T-helper 17 cell (primary cell): ENCODE data around the gene UHRF2. TPM values are rescaled to one million over a fixed set of nuclear protein-coding genes. Genes with fewer than 3 reads are reported as not detected.
"Not testable (repeated sequence)": the region's sequence is repeated elsewhere in the genome, so short reads cannot be mapped to it uniquely, and the experiment has no call there.

Source experiments
- ATAC-seq: fragments of 150-1000 bp; cut with Tn5 transposase; 2 replicates; pipeline ENCODE4 v1.10.0; 2021; ENCODE audit warnings: mild to moderate bottlenecking, moderate library complexity
- DNase-seq, 3 donors: peaks; one replicate each; pipeline versions ENCODE4 v3.0.0 to v3.0.0-alpha.2; 2020 to 2021
- H3K9me3 ChIP-seq: one replicate; pipeline ENCODE4 v1.7.0; 2013; ENCODE audit warnings: low read length, mild to moderate bottlenecking; ENCODE audit not compliant: control insufficient read depth, poor library complexity, severe bottlenecking
- H3K27ac Mint-ChIP-seq: one replicate; pipeline ENCODE4 v1.8.0; 2022; ENCODE audit warnings: mild to moderate bottlenecking, moderate library complexity, mixed read lengths
- H3K27me3 Mint-ChIP-seq: one replicate; pipeline ENCODE4 v1.8.0; 2022; ENCODE audit warnings: mixed read lengths
- H3K36me3 Mint-ChIP-seq: one replicate; pipeline ENCODE4 v1.8.0; 2022; ENCODE audit warnings: low read depth, mixed read lengths
- H3K4me1 Mint-ChIP-seq: one replicate; pipeline ENCODE4 v1.8.0; 2022; ENCODE audit warnings: mild to moderate bottlenecking, mixed read lengths
- H3K4me3 Mint-ChIP-seq: one replicate; pipeline ENCODE4 v1.8.0; 2022; ENCODE audit warnings: mild to moderate bottlenecking, moderate library complexity, mixed read lengths
- total RNA-seq, 4 donors: library from RNA in 2 of 4; stranded (reverse) in 2 of 4; gene quantifications; one replicate each; pipeline ENCODE4 v1.2.3 and lab custom pipeline; 2022 to 2026

Gene UHRF2
- total RNA-seq, result 100 to 1,000 TPM; 120 to 136 TPM
- total RNA-seq (lab: John Stamatoyannopoulos, UW), result 228 to 247 reads per million in 2 donors

- no peaks in the 10 kb centered on the region for H3K9me3 ChIP-seq
- Mint-ChIP-seq H3K27ac (peak within 1 kb of the TSS; percentile 92), H3K27me3 (peaks cover 6% of the 10 kb centered on the region), H3K4me3 (peak within 1 kb of the TSS; percentile 93), H3K4me1 (peaks cover 26% of the 10 kb centered on the region), H3K36me3 (peaks cover 7% of the 10 kb centered on the region)
- DNase-seq, result peak; percentile 96 to 99 (median 97)
- ATAC-seq, result peak; percentile 90
These were observed at the start of gene UHRF2 for GRCh38 chr9:6412487-6413364. Gene UHRF2 (plus strand): TSS chr9:6413199. CDS start chr9:6413491, 292 bp downstream.

GRCh38 chr9:6367128-6367890, 45.7 kb upstream of the UHRF2 start:
- no peak for DNase-seq
- H3K36me3 Mint-ChIP-seq, result peaks cover 2% of the 10 kb centered on the region
- no peak overlapping the region for H3K27ac Mint-ChIP-seq
- H3K27me3 Mint-ChIP-seq, result peaks cover 13% of the 10 kb centered on the region
- H3K9me3 ChIP-seq, result peaks cover 4% of the 10 kb centered on the region
- no peak for ATAC-seq
- no peak overlapping the region for H3K4me3 Mint-ChIP-seq
- H3K4me1 Mint-ChIP-seq, result no peaks in the 10 kb centered on the region

GRCh38 chr9:6368831-6369230, 44.2 kb upstream of the UHRF2 start:
- H3K27ac Mint-ChIP-seq, result no peak overlapping the region
- ATAC-seq, result no peak
- H3K4me1 Mint-ChIP-seq, result no peaks in the 10 kb centered on the region
- no peak for DNase-seq
- peaks cover 4% of the 10 kb centered on the region for H3K9me3 ChIP-seq
- no peak overlapping the region for H3K4me3 Mint-ChIP-seq
- peaks cover 2% of the 10 kb centered on the region for H3K36me3 Mint-ChIP-seq
- peaks cover 5% of the 10 kb centered on the region for H3K27me3 Mint-ChIP-seq

GRCh38 chr9:6381477-6382012, 31.5 kb upstream of the UHRF2 start:
- not testable (repeated sequence) for H3K36me3 Mint-ChIP-seq, H3K4me3 Mint-ChIP-seq, DNase-seq, ATAC-seq, H3K9me3 ChIP-seq, H3K27me3 Mint-ChIP-seq, H3K27ac Mint-ChIP-seq, H3K4me1 Mint-ChIP-seq

GRCh38 chr9:6382681-6383080, 30.3 kb upstream of the UHRF2 start:
- Mint-ChIP-seq H3K4me1 (no peaks in the 10 kb centered on the region), H3K4me3 (no peak overlapping the region), H3K27ac (no peak overlapping the region), H3K36me3 (no peaks in the 10 kb centered on the region), H3K27me3 (no peaks in the 10 kb centered on the region)
- H3K9me3 ChIP-seq, result no peaks in the 10 kb centered on the region
- DNase-seq (no peak), ATAC-seq (no peak)

GRCh38 chr9:6383551-6384225, 29.3 kb upstream of the UHRF2 start:
- no peaks in the 10 kb centered on the region for H3K9me3 ChIP-seq
- Mint-ChIP-seq H3K27ac (no peak overlapping the region), H3K4me3 (no peak overlapping the region), H3K27me3 (no peaks in the 10 kb centered on the region), H3K4me1 (no peaks in the 10 kb centered on the region), H3K36me3 (no peaks in the 10 kb centered on the region)
- DNase-seq (no peak), ATAC-seq (no peak)

- Mint-ChIP-seq H3K27ac (no peak overlapping the region), H3K36me3 (no peaks in the 10 kb centered on the region), H3K4me1 (no peaks in the 10 kb centered on the region), H3K27me3 (no peaks in the 10 kb centered on the region), H3K4me3 (no peak overlapping the region)
- no peaks in the 10 kb centered on the region for H3K9me3 ChIP-seq
- ATAC-seq, result no peak
- DNase-seq, result no peak
These were observed 28.3 kb upstream of the UHRF2 start for GRCh38 chr9:6384732-6385131.

GRCh38 chr9:6399071-6399470, 13.9 kb upstream of the UHRF2 start:
- H3K27ac Mint-ChIP-seq, result no peak overlapping the region
- H3K4me3 Mint-ChIP-seq, result no peak overlapping the region
- peaks cover 8% of the 10 kb centered on the region for H3K27me3 Mint-ChIP-seq
- no peak for ATAC-seq
- no peaks in the 10 kb centered on the region for H3K4me1 Mint-ChIP-seq
- H3K36me3 Mint-ChIP-seq, result no peaks in the 10 kb centered on the region
- no peaks in the 10 kb centered on the region for H3K9me3 ChIP-seq
- DNase-seq, result no peak

- no peaks in the 10 kb centered on the region for H3K9me3 ChIP-seq
- H3K36me3 Mint-ChIP-seq, result no peaks in the 10 kb centered on the region
- H3K4me3 Mint-ChIP-seq, result no peak overlapping the region
- ATAC-seq (no peak), DNase-seq (no peak)
- peaks cover 4% of the 10 kb centered on the region for H3K27me3 Mint-ChIP-seq
- H3K27ac Mint-ChIP-seq, result no peak overlapping the region
- H3K4me1 Mint-ChIP-seq, result no peaks in the 10 kb centered on the region
These were observed 7.6 kb upstream of the UHRF2 start for GRCh38 chr9:6405371-6405770.

GRCh38 chr9:6407778-6408177, 5.2 kb upstream of the UHRF2 start:
- no peaks in the 10 kb centered on the region for H3K36me3 Mint-ChIP-seq
- peaks cover 6% of the 10 kb centered on the region for H3K27me3 Mint-ChIP-seq
- H3K4me3 Mint-ChIP-seq, result no peak overlapping the region
- peaks cover 2% of the 10 kb centered on the region for H3K4me1 Mint-ChIP-seq
- ATAC-seq (no peak), DNase-seq (no peak)
- no peak overlapping the region for H3K27ac Mint-ChIP-seq
- no peaks in the 10 kb centered on the region for H3K9me3 ChIP-seq

GRCh38 chr9:6408320-6408719, 4.7 kb upstream of the UHRF2 start:
- no peaks in the 10 kb centered on the region for H3K9me3 ChIP-seq
- ATAC-seq, result no peak
- no peaks in the 10 kb centered on the region for H3K36me3 Mint-ChIP-seq
- H3K27me3 Mint-ChIP-seq, result peaks cover 6% of the 10 kb centered on the region
- no peak overlapping the region for H3K4me3 Mint-ChIP-seq
- no peak overlapping the region for H3K27ac Mint-ChIP-seq
- DNase-seq, result no peak
- peaks cover 2% of the 10 kb centered on the region for H3K4me1 Mint-ChIP-seq

- ATAC-seq (no peak), DNase-seq (no peak)
- no peaks in the 10 kb centered on the region for H3K9me3 ChIP-seq
- Mint-ChIP-seq H3K36me3 (peaks cover 3% of the 10 kb centered on the region), H3K4me3 (no peak overlapping the region), H3K4me1 (peaks cover 8% of the 10 kb centered on the region), H3K27ac (no peak overlapping the region), H3K27me3 (peaks cover 6% of the 10 kb centered on the region)
These were observed 3.2 kb upstream of the UHRF2 start for GRCh38 chr9:6409811-6410210.

- peaks cover 6% of the 10 kb centered on the region for H3K27me3 Mint-ChIP-seq
- H3K9me3 ChIP-seq, result no peaks in the 10 kb centered on the region
- ATAC-seq (no peak), DNase-seq (no peak)
- no peak overlapping the region for H3K27ac Mint-ChIP-seq
- peaks cover 13% of the 10 kb centered on the region for H3K4me1 Mint-ChIP-seq
- peaks cover 3% of the 10 kb centered on the region for H3K36me3 Mint-ChIP-seq
- no peak overlapping the region for H3K4me3 Mint-ChIP-seq
These were observed 2.4 kb upstream of the UHRF2 start for GRCh38 chr9:6410633-6411032.
